B cell (primary cell): ENCODE results near the gene MAD1L1. TPM values are rescaled to one million over a fixed set of nuclear protein-coding genes. Genes with fewer than 3 reads are reported as not detected.

ENCODE experiments used
- ATAC-seq: fragments of 200-7000 bp; cut with Tn5 transposase; one replicate; pipeline ENCODE4 v1.10.0; 2021; ENCODE audit warnings: low read depth, mild to moderate bottlenecking, moderate number of reproducible peaks, moderate library complexity
- CTCF ChIA-PET: fragments of 350-600 bp; sonication (Branson Sonifier 250); formaldehyde crosslinking; loops from one replicate; lab custom pipeline; 2021; ENCODE audit warnings: antibody characterized with exemption, inconsistent platforms; lab: Charles Lee
- POLR2A ChIA-PET: fragments of 350-600 bp; sonication (Branson Sonifier 250); formaldehyde crosslinking; loops from one replicate; lab custom pipeline; 2021; ENCODE audit warnings: antibody characterized with exemption; lab: Charles Lee
- DNase-seq: peaks from one replicate; pipeline ENCODE4 v3.0.0; 2013
- H2AFZ ChIP-seq: 2 replicates; pipeline ENCODE4 v1.6.1; 2012; ENCODE audit warnings: mild to moderate bottlenecking, low read depth, low read length; ENCODE audit not compliant: insufficient read depth, poor library complexity, severe bottlenecking
- H3K27ac ChIP-seq, 2 donors: 1 replicate in 1 of 2; 2 replicates in 1 of 2; pipeline ENCODE4 v1.5.1; 2012 to 2013; ENCODE audit warnings: low read length in 2 of 2, mild to moderate bottlenecking in 2 of 2, moderate library complexity in 1 of 2
- H3K27me3 ChIP-seq, 4 experiments: fragments of 200-600 bp in 1 of 4; sonication (generic) in 1 of 4; replicated peaks in 1 of 4; 1 replicate in 2 of 4; 2 replicates in 2 of 4; pipeline versions ENCODE4 v1.6.1 to v1.7.0; 2013 to 2016; ENCODE audit warnings: low read length in 3 of 4, mild to moderate bottlenecking in 2 of 4, mixed read lengths in 1 of 4, moderate library complexity in 1 of 4; ENCODE audit not compliant: insufficient read depth in 4 of 4, control insufficient read depth in 3 of 4; ENCODE audit errors: control extremely low read depth in 1 of 4
- H3K36me3 ChIP-seq, 2 experiments: replicated peaks in 1 of 2; 1 replicate in 1 of 2; 2 replicates in 1 of 2; pipeline versions ENCODE4 v1.6.1 to v1.7.1; 2013; ENCODE audit warnings: low read length in 1 of 2; ENCODE audit not compliant: insufficient read depth in 2 of 2, control insufficient read depth in 1 of 2; ENCODE audit errors: control extremely low read depth in 1 of 2, extremely low read depth in 1 of 2
- H3K4me1 ChIP-seq, 2 donors: fragments of 200-600 bp in 1 of 2; sonication (generic) in 1 of 2; 1 replicate in 1 of 2; 2 replicates in 1 of 2; pipeline versions ENCODE4 v1.5.1 to v1.6.1; 2013 to 2017; ENCODE audit warnings: low read length in 2 of 2; ENCODE audit not compliant: control insufficient read depth in 2 of 2, insufficient read depth in 2 of 2
- H3K4me2 ChIP-seq: replicated peaks from 2 replicates; pipeline ENCODE3; 2012; ENCODE audit warnings: mild to moderate bottlenecking, low read depth, low read length; ENCODE audit not compliant: poor library complexity, severe bottlenecking
- H3K4me3 ChIP-seq, 5 experiments: fragments of 200-600 bp in 1 of 5; sonication (generic) in 1 of 5; 1 replicate in 3 of 5; 2 replicates in 2 of 5; pipeline versions ENCODE4 v1.5.1 to v1.7.0; 2011 to 2016; ENCODE audit warnings: low read length in 4 of 5, mild to moderate bottlenecking in 4 of 5, low read depth in 2 of 5, control low read depth in 1 of 5, moderate library complexity in 1 of 5; ENCODE audit not compliant: insufficient read depth in 1 of 5; ENCODE audit errors: control extremely low read depth in 1 of 5, extremely low read depth in 1 of 5
- H3K79me2 ChIP-seq: fragments of 200-600 bp; sonication (generic); one replicate; pipeline ENCODE4 v1.6.0; 2016; ENCODE audit warnings: low read length; ENCODE audit not compliant: control insufficient read depth, insufficient read depth
- H3K9ac ChIP-seq: fragments of 200-600 bp; sonication (generic); 2 replicates; pipeline ENCODE4 v1.6.1; 2017; ENCODE audit warnings: mild to moderate bottlenecking, low read length, moderate library complexity
- H3K9me3 ChIP-seq, 3 donors: one replicate each; pipeline versions ENCODE4 v1.6.1 to v1.7.1; 2013; ENCODE audit warnings: low read length in 2 of 3; ENCODE audit not compliant: control insufficient read depth in 2 of 3, insufficient read depth in 1 of 3; ENCODE audit errors: control extremely low read depth in 1 of 3
- H4K20me1 ChIP-seq: 2 replicates; pipeline ENCODE4 v1.6.0; 2012; ENCODE audit warnings: mild to moderate bottlenecking, low read length; ENCODE audit not compliant: insufficient read depth, control insufficient read depth, poor library complexity, severe bottlenecking
- H3K27ac Mint-ChIP-seq: one replicate; pipeline ENCODE4 v1.8.0; 2021; ENCODE audit warnings: mixed read lengths
- H3K27me3 Mint-ChIP-seq: one replicate; pipeline ENCODE4 v1.8.0; 2021; ENCODE audit warnings: mixed read lengths
- H3K4me1 Mint-ChIP-seq: one replicate; pipeline ENCODE4 v1.8.0; 2021; ENCODE audit warnings: mixed read lengths
- H3K4me3 Mint-ChIP-seq: one replicate; pipeline ENCODE4 v1.8.0; 2021; ENCODE audit warnings: mixed read lengths
- H3K9me3 Mint-ChIP-seq: one replicate; pipeline ENCODE4 v1.8.0; 2022; ENCODE audit warnings: mixed read lengths; ENCODE audit not compliant: insufficient read depth
- EZH2 ChIP-seq: IDR thresholded peaks from 2 replicates; pipeline ENCODE4 v1.6.1; 2012; ENCODE audit warnings: borderline replicate concordance, low read depth, mild to moderate bottlenecking, moderate library complexity, low read length; ENCODE audit not compliant: insufficient read depth, poor library complexity, severe bottlenecking
- WGBS: methylation state at CpG from one replicate; pipeline ENCODE4 v1.1.5; 2013; ENCODE audit warnings: missing lambda C conversion rate; ENCODE audit not compliant: insufficient coverage; 5-methylcytosine and 5-hydroxymethylcytosine counted together
- intact Hi-C: fragments of 100-400 bp; cut with micrococcal nuclease; formaldehyde crosslinking; loops from one replicate; pipeline ENCODE4 v1.10.0; 2022
- polyA plus RNA-seq: library from polyadenylated mRNA; depleted of rRNA; stranded (reverse); fragments of >200 nt; gene quantifications from 2 replicates; pipeline ENCODE4 v1.2.3, GENCODE V29; 2012
- total RNA-seq, 2 donors: library from RNA; stranded (reverse); fragments of 120-200 nt in 1 of 2; gene quantifications; 1 replicate in 1 of 2; 2 replicates in 1 of 2; pipeline versions ENCODE4 v1.2.3 to v1.2.4, GENCODE V29; 2013 to 2022
- TF ChIP-seq, protein P1 (sequence below): fragments of 200-600 bp; IDR thresholded peaks from one replicate; pipeline ENCODE4 v1.8.0; 2022; ENCODE audit warnings: antibody characterized with exemption, mild to moderate bottlenecking

MAD1L1 gene
- total and polyA plus RNA-seq, 2 donors (not counting 1 experiment from before 2014, with no cell fraction given): 86.7 to 110 TPM

- under 1% methylated on average over 80 of the region's 81 CpGs for WGBS
- Mint-ChIP-seq H3K27me3 (no peaks in the 10 kb centered on the region), H3K4me3 (peak within 1 kb of the TSS; percentile 90), H3K27ac (peak within 1 kb of the TSS; percentile 86), H3K9me3 (no peaks in the 10 kb centered on the region), H3K4me1 (peaks cover 56% of the 10 kb centered on the region)
- intact Hi-C loops: no loop called here
- ATAC-seq (peak; percentile 49), DNase-seq (peak; percentile 64)
- Histone ChIP-seq H3K4me1 (peaks cover 45 to 74% of the 10 kb centered on the region in 2 donors), H3K79me2 (peaks cover 55% of the 10 kb centered on the region), H3K36me3 (peaks cover 3 to 16% of the 10 kb centered on the region in 2 experiments), H4K20me1 (no peaks in the 10 kb centered on the region), H3K4me3 (peak within 1 kb of the TSS; percentile 53 to 95 (median 85)), H3K4me2 (peak within 1 kb of the TSS; percentile 69), H3K9me3 (peaks cover 0 to 3% (median 0%) of the 10 kb centered on the region in 3 donors), H3K9ac (peak within 1 kb of the TSS; percentile 82), H3K27me3 (no peaks in the 10 kb centered on the region), H2AFZ (peak within 1 kb of the TSS; percentile 75), H3K27ac (peak within 1 kb of the TSS; percentile 72 to 84)
- CTCF ChIA-PET: interaction anchor here (0.9 to 6.1 kb wide), 6 partner anchors 10 to 106 kb away, joined by 3 to 31 read pairs (median 4); partner anchors contain the start of gene MAD1L1
- POLR2A ChIA-PET: interaction anchor here (0.7 to 1.2 kb wide), 3 partner anchors 17 to 163 kb away, joined by 3 to 4 read pairs (median 3); no protein-coding TSS in a partner anchor
- TF ChIP-seq, protein P1, sequence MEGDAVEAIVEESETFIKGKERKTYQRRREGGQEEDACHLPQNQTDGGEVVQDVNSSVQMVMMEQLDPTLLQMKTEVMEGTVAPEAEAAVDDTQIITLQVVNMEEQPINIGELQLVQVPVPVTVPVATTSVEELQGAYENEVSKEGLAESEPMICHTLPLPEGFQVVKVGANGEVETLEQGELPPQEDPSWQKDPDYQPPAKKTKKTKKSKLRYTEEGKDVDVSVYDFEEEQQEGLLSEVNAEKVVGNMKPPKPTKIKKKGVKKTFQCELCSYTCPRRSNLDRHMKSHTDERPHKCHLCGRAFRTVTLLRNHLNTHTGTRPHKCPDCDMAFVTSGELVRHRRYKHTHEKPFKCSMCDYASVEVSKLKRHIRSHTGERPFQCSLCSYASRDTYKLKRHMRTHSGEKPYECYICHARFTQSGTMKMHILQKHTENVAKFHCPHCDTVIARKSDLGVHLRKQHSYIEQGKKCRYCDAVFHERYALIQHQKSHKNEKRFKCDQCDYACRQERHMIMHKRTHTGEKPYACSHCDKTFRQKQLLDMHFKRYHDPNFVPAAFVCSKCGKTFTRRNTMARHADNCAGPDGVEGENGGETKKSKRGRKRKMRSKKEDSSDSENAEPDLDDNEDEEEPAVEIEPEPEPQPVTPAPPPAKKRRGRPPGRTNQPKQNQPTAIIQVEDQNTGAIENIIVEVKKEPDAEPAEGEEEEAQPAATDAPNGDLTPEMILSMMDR: no peak
- TF ChIP-seq EZH2: no peak
Observed at GRCh38 chr7:2241580-2242540, 9.1 kb upstream of the MAD1L1 start, which contains the start of the genes MRM2 and NUDT1. TSS of gene MRM2 (minus strand) at chr7:2242205. CDS start at chr7:2242169, 36 bp downstream. TSS of gene NUDT1 (plus strand) at chr7:2242226. CDS start at chr7:2244575, 2,349 bp downstream.
